Activated T-cell treated with anti-CD3 and anti-CD28 coated beads, Interleukin-2, amount 50 U/mL, for 48 hours (primary cell): ENCODE measurements around the gene AHDC1.
"Not testable (repeated sequence)": the region's sequence is repeated elsewhere in the genome, so short reads cannot be mapped to it uniquely, and the experiment has no call there.

Experiments
- DNase-seq, 2 experiments: peaks; one replicate each; pipeline ENCODE4 v3.0.0-alpha.2; 2020

AHDC1 gene

GRCh38 chr1:27561124-27561899 is 42.6 kb downstream of the AHDC1 start:
- DNase-seq: no peak

- no peak for DNase-seq
These were observed 43.4 kb downstream of the AHDC1 start for GRCh38 chr1:27560268-27561123.

GRCh38 chr1:27559466-27560030 is 44.4 kb downstream of the AHDC1 start:
- DNase-seq: no peak

GRCh38 chr1:27557596-27558340 is 46.2 kb downstream of the AHDC1 start:
- no peak for DNase-seq

GRCh38 chr1:27556781-27557595 is 47.0 kb downstream of the AHDC1 start:
- peak; percentile 85 to 86 for DNase-seq

GRCh38 chr1:27556435-27556780 is 47.5 kb downstream of the AHDC1 start:
- no peak for DNase-seq

GRCh38 chr1:27555700-27556424 is 48.1 kb downstream of the AHDC1 start:
- DNase-seq: no peak

GRCh38 chr1:27554759-27555699 is 48.9 kb downstream of the AHDC1 start:
- DNase-seq: no peak

- DNase-seq: no peak
These were observed 49.7 kb downstream of the AHDC1 start for GRCh38 chr1:27554293-27554692.

- DNase-seq: not testable (repeated sequence)
These were observed 50.1 kb downstream of the AHDC1 start for GRCh38 chr1:27553823-27554222.

- DNase-seq: no peak
These were observed 51.0 kb downstream of the AHDC1 start for GRCh38 chr1:27552911-27553420.

- DNase-seq: no peak
These were observed 52.0 kb downstream of the AHDC1 start for GRCh38 chr1:27551953-27552312.

- no peak for DNase-seq
These were observed 52.6 kb downstream of the AHDC1 start for GRCh38 chr1:27551170-27551952.

GRCh38 chr1:27550510-27551169 is 53.3 kb downstream of the AHDC1 start:
- DNase-seq: no peak

- DNase-seq: no peak
These were observed 54.0 kb downstream of the AHDC1 start for GRCh38 chr1:27549807-27550408.

- no peak for DNase-seq
These were observed 54.9 kb downstream of the AHDC1 start for GRCh38 chr1:27548858-27549719.

- no peak for DNase-seq
These were observed 55.6 kb downstream of the AHDC1 start for GRCh38 chr1:27548136-27548853.
